Measurements from ENCODE around the gene VGLL2.

- TF ChIP-seq POLR2AphosphoS5 (IDR thresholded peaks at IDR 0.05; ENCODE audit: insufficient read depth, low read depth, low read length): no peak
- TF ChIP-seq CTCF (IDR thresholded peaks at IDR 0.05; ENCODE audit: extremely low read depth in 1 of 2, insufficient read depth in 1 of 2, low read depth in 1 of 2, low read length in 2 of 2): no peak
- no peak for TF ChIP-seq EZH2 (IDR thresholded peaks at IDR 0.05; ENCODE audit: borderline replicate concordance, low read depth, low read length, severe bottlenecking)
- TF ChIP-seq, protein P1, sequence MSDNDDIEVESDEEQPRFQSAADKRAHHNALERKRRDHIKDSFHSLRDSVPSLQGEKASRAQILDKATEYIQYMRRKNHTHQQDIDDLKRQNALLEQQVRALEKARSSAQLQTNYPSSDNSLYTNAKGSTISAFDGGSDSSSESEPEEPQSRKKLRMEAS (IDR thresholded peaks at IDR 0.05; ENCODE audit: insufficient read depth, insufficient read length): no peak
Observed at GRCh38 chr6:117275205-117275604, 9.8 kb downstream of the VGLL2 start.
